Measurements from ENCODE around the gene NFATC2IP.

Gene NFATC2IP

GRCh38 chr16:28950648-28951409 lies at the start of gene NFATC2IP:
Gene NFATC2IP (plus strand): TSS chr16:28950937. CDS start chr16:28951012, 75 bp downstream.
- peak; percentile 99 for DNase-seq

GRCh38 chr16:28901862-28902261 lies 48.9 kb upstream of the NFATC2IP start:
- no peak for DNase-seq

GRCh38 chr16:28902909-28903308 lies 47.8 kb upstream of the NFATC2IP start:
- DNase-seq = no peak

GRCh38 chr16:28903344-28904042 lies 47.2 kb upstream of the NFATC2IP start:
- no peak for DNase-seq

GRCh38 chr16:28904363-28904762 lies 46.4 kb upstream of the NFATC2IP start:
- DNase-seq = no peak

GRCh38 chr16:28904828-28905227 lies 45.9 kb upstream of the NFATC2IP start:
- no peak for DNase-seq

- DNase-seq = no peak
These were observed 45.4 kb upstream of the NFATC2IP start for GRCh38 chr16:28905229-28905754.

GRCh38 chr16:28905800-28906372 lies 44.9 kb upstream of the NFATC2IP start:
- no peak for DNase-seq

- DNase-seq = peak; percentile 60
These were observed 40.4 kb upstream of the NFATC2IP start for GRCh38 chr16:28910086-28911031.

GRCh38 chr16:28912558-28912957 lies 38.2 kb upstream of the NFATC2IP start:
- no peak for DNase-seq

- DNase-seq = no peak
These were observed 36.6 kb upstream of the NFATC2IP start for GRCh38 chr16:28913946-28914724.

GRCh38 chr16:28915181-28915580 lies 35.6 kb upstream of the NFATC2IP start:
- no peak for DNase-seq

- no peak for DNase-seq
These were observed 33.6 kb upstream of the NFATC2IP start for GRCh38 chr16:28917095-28917494.

- DNase-seq = no peak
These were observed 32.0 kb upstream of the NFATC2IP start for GRCh38 chr16:28918698-28919097.

GRCh38 chr16:28923231-28923587 lies 27.5 kb upstream of the NFATC2IP start:
- no peak for DNase-seq

GRCh38 chr16:28923652-28924398 lies 26.9 kb upstream of the NFATC2IP start:
- DNase-seq = no peak

GRCh38 chr16:28924399-28924761 lies 26.4 kb upstream of the NFATC2IP start:
- DNase-seq = no peak

- DNase-seq = peak; percentile 96
These were observed 25.9 kb upstream of the NFATC2IP start, which contains the start of gene RABEP2 for GRCh38 chr16:28924762-28925385. Gene RABEP2 (minus strand): TSS chr16:28925238. CDS start chr16:28925163, 75 bp downstream.

- peak; percentile 64 for DNase-seq
These were observed 25.1 kb upstream of the NFATC2IP start for GRCh38 chr16:28925386-28926228.

All from DMS79 treated with DMSO at 0.1 percent for 48 hours (cell line).